ENCODE results near the gene SNAP47.

The SNAP47 gene

DNA sequence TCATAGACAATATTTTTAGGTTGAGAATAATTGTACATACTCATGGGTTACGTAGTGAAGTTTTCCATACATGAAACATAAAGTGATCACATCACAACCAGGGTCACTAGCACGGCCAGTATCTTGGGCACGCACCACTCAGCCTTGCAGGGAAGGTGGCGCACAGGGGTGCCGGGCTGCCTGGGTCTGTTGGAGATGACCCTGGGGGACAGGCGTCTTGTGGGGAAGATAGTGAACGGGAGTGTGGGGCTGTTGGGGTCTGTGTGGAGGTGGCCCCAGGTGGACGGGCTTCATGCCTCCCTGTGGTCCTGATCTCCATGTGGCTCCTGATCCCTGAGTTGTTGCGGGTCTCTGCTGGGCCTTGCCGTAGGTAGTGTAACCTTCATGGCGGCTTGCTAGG lies 41.9 kb downstream of the SNAP47 start:
- TF ChIP-seq JUND (IDR thresholded peaks at IDR 0.05; ENCODE audit: low read depth), result no peak
- no peak for DNase-seq (ENCODE audit: low read depth in 1 of 2, low spot score in 1 of 2)
- in situ Hi-C loops (cut with HindIII; ENCODE audit: low pct_unique_long_range_greater_than_20kb, low sequenced_read_pairs), result no loop called here

DNA sequence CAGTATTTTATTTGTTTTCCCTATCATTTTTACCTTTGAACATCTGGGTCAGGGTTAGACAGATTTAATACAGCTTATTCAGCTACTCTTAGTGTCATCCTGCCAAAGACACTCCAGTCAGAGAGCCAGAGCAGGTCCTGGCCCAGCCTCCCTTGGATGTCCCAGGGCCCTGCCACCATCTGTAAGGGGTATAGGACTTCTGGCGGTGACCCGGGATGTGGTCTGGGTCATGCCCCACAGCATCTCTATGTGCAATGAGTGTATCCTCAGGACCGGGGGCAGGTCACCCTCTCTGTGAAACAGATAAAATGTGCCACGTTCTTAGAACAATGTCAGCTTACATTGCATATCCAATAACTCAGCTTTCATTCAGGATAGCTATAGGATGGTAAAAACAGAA lies 42.4 kb downstream of the SNAP47 start:
- TF ChIP-seq JUND (IDR thresholded peaks at IDR 0.05; ENCODE audit: low read depth), result no peak
- DNase-seq (ENCODE audit: low read depth in 1 of 2, low spot score in 1 of 2), result no peak
- in situ Hi-C loops (cut with HindIII; ENCODE audit: low pct_unique_long_range_greater_than_20kb, low sequenced_read_pairs), result no loop called here

DNA sequence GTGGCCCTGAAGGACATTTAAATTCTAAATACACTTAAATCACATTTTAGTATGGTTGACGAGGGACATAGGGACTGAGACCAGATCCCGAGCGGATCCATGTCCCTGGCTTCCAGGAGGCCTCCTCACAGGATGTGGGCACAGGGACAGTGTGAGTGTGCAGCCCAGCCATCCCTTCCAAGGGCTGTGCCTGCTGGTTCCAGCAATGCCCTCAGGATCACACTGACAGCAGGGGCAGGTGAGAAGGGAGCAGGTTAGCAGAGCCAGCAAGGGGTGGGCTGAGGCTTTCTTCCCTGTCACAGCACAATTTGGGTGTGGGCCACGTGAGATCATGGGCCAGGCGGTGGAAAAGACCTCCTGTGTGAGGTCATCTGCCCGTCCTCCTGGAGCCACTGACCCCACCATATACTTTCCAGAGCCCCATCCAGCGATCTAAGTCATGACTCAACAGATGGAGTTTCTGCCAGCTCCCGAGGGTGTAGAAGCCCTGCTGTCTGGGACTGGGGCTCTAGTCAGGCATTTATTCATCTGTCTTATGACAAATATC lies 43.2 kb downstream of the SNAP47 start:
- no peak for DNase-seq (ENCODE audit: low read depth in 1 of 2, low spot score in 1 of 2)
- in situ Hi-C loops (cut with HindIII; ENCODE audit: low pct_unique_long_range_greater_than_20kb, low sequenced_read_pairs), result no loop called here

DNA sequence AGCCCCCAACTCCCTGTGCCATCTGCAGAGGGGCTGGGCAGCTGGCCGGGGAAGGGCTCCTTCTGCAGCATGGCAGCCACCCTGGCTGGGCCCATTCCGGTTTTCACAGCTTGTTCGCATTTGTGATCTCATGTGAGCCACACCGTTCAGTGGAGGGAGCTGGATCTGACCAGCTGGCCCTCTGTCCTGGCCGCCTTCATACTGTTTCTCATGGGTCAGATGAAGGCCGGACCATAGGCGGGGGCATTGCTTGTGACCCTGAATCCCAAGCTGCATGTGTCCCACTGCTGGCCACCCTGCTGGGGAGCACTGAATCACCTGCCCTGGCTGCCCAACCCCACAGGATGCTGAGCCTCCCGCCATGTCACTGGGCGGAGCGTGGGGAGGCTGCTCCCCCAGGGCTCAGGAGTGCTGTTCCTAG lies 43.8 kb downstream of the SNAP47 start:
- no peak for DNase-seq (ENCODE audit: low read depth in 1 of 2, low spot score in 1 of 2)
- in situ Hi-C loops (cut with HindIII; ENCODE audit: low pct_unique_long_range_greater_than_20kb, low sequenced_read_pairs), result no loop called here
- TF ChIP-seq JUND (IDR thresholded peaks at IDR 0.05; ENCODE audit: low read depth), result no peak

More for the DNA sequence above, 43.2 kb downstream of the SNAP47 start:
- TF ChIP-seq JUND (IDR thresholded peaks at IDR 0.05; ENCODE audit: low read depth), result no peak

GRCh38 chr1:227779685-227780084 lies 44.5 kb downstream of the SNAP47 start:
- no peak for DNase-seq (ENCODE audit: low read depth in 1 of 2, low spot score in 1 of 2)
- in situ Hi-C loops (cut with HindIII; ENCODE audit: low pct_unique_long_range_greater_than_20kb, low sequenced_read_pairs), result no loop called here
- no peak for TF ChIP-seq JUND (IDR thresholded peaks at IDR 0.05; ENCODE audit: low read depth)

DNA sequence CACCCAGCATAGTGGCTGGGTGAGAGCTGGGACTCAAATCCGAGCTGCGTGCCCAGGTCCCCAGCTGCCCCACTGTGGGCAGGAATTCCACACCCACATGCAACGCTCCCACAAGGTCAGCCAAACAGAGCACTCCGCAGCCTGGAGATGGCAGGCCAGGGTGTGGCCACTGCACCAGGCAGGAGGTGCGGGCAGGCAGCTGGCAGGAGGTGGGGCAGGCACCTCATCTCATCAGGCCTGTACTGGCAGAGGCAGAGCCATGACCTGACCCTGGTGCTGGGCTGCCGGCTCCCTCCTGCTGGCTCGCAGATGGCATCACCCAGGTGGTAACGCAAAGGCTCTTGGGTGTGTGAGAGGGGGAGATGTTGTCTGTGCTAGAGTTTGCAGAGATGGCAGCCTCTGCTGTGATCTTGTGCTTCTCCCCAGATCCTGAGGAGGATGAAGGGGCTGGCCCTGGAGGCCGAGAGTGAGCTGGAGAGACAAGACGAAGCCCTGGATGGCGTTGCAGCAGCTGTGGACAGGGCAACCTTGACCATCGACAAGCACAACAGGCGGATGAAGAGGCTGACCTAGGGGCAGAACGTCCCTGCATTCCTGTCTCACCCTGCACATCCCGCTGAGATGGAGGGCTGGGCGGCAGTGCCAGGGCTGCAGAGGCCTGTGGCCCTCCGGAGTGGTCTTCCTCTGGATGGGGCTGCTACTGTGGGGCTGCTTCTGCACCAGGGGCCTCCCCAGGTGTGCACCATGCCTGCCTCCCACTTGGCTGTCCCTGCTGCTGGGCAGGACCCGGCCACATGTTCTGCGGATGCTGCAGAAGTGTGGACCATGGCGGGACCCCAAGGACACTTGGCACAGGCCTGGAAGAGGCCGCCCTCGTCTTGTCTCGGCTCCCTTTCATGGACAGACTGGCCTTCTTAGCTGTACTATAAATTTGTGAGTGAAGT lies 45.1 kb downstream of the SNAP47 start:
- DNase-seq (ENCODE audit: low read depth in 1 of 2, low spot score in 1 of 2), result no peak
- TF ChIP-seq JUND (IDR thresholded peaks at IDR 0.05; ENCODE audit: low read depth), result no peak
- in situ Hi-C loops (cut with HindIII; ENCODE audit: low pct_unique_long_range_greater_than_20kb, low sequenced_read_pairs), result no loop called here

- no peak for DNase-seq (ENCODE audit: low read depth in 1 of 2, low spot score in 1 of 2)
- in situ Hi-C loops (cut with HindIII; ENCODE audit: low pct_unique_long_range_greater_than_20kb, low sequenced_read_pairs), result no loop called here
- TF ChIP-seq JUND (IDR thresholded peaks at IDR 0.05; ENCODE audit: low read depth), result no peak
Observed at GRCh38 chr1:227781314-227781930, 46.2 kb downstream of the SNAP47 start.

DNA sequence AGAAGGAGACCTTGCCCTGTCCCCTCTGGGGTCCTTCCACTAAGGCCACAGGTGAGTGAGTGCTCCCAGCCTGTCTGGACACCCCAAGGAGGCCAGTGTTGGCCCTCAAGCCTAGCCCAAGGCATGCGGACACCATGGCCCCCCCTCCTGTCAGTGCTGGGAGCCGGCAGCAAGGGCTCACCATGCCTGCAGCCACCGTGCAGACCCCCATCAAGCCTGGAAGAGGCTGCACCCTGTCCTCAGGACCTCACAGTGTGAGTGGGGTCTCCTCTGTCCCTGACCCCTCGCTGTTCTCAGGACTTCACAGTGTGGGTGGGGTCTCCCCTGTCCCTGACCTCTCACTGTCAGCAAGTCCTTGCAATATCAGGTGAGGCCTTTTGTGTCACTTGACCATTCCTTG lies 47.0 kb downstream of the SNAP47 start:
- in situ Hi-C loops (cut with HindIII; ENCODE audit: low pct_unique_long_range_greater_than_20kb, low sequenced_read_pairs), result no loop called here
- DNase-seq (ENCODE audit: low read depth in 1 of 2, low spot score in 1 of 2), result no peak
- no peak for TF ChIP-seq JUND (IDR thresholded peaks at IDR 0.05; ENCODE audit: low read depth)

DNA sequence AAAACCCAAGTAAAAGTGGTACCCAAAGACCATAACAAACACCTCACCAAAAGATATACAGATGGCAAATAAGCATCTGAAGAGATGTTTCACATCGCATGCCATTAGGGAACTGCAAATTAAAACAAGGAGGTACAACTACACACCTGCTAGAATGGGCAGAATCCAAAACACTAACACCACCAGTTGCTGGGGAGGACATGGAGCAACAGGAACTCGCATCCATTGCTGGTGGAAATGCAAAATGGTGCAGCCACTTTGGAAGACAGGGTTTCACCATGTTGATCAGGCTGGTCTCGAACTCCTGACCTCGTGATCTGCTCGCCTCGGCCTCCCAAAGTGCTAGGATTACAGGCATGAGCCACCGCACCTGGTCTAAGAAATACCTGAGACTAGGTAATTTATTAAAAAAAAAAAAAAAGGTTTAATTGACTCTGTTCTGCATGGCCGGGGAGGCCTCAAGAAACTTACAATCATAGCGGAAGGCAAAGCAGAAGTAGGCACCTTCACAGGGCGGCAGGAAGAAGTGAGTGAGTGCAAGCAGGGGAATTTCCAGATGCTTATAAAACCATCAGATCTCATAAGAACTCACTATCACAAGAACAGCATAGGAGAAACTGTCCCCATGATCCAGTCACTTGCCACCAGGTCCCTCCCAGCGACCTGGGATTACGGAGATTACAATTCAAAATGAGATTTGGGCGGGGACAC lies 50.0 kb downstream of the SNAP47 start:
- TF ChIP-seq JUND (IDR thresholded peaks at IDR 0.05; ENCODE audit: low read depth), result no peak
- in situ Hi-C loops (cut with HindIII; ENCODE audit: low pct_unique_long_range_greater_than_20kb, low sequenced_read_pairs), result no loop called here
- no peak for DNase-seq (ENCODE audit: low read depth in 1 of 2, low spot score in 1 of 2)

DNA sequence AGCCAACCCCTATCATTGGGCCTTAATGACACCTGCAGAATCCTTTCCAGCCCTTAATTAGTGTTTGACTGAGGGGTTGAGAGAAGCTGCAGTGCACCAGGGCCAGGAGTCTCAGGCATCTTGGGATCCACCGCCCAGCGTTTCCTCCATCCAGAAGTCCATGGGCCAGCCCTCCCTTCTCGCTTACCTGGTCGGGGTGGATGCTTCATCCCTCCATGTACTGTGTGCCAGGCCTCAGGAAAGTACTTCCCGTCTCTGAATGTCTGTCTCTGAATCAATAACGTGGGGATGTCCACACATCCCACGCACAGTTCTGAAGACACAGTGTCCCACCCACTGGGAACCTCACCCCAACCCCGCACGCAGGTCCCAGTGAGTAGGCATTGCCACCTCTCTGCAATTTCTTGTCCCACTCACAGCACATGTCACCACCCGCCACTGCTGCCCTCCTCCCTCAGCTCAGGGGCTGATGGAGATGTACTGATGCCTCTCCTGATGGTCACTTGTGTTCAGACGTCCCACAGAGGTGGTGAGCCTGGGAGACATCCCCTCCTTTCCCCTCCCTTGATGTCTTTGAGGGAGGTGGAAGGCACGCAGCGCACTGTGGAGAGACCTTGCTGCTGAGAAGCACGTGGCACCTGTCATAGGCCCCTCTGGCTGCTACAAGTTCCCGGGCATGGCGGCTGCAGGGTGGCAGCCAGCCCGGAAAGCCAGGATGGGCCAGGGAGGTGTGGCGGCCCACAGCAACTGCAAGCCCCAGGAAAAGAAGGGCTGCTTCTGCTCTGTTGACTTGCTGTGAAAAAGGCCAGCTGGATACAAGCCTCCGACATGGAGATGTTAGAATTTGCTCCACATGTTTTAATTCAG lies 50.8 kb downstream of the SNAP47 start:
- in situ Hi-C loops (cut with HindIII; ENCODE audit: low pct_unique_long_range_greater_than_20kb, low sequenced_read_pairs), result no loop called here
- TF ChIP-seq JUND (IDR thresholded peaks at IDR 0.05; ENCODE audit: low read depth), result no peak
- DNase-seq (ENCODE audit: low read depth in 1 of 2, low spot score in 1 of 2), result no peak

DNA sequence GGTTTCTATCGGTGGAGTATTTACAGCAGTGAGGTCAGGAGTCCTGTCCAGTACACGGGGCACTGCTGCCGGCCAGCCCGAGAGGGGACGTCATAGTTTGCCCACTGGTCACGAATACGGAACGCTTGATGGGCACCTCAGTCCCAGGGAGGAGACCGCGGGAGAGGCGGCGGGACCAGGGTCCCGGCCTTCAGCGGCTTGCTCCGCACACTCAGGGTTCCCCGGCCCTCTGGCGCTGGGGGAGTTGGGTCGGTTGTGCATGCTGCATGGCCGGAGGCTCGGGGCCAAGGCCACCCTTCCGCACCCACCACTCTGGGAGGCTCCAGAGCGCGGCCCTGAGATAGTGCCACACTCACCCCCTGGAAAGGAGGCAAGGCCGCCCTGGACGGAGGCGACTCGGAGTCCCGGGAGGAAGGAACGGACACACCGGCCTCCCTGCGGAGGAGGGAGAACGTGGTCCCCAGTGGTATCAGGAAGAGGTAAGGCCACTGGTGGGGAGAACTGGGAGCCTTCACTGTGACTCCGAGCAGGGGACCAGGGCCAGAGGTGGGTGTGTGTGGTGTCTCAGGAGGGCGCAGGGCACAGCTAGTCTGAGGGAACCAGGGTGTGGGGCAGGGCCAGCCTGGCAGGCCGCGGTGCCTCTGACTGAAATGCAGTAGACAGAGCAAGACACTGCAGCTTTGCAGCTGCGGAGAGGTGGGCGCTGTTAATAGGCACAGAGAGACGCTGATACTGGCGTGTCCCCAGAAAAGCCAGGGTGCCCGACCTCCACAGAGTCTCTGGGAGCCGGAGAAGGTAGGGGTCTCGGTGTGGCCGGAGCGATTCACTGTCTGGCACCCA lies 51.7 kb downstream of the SNAP47 start:
- DNase-seq (ENCODE audit: low read depth in 1 of 2, low spot score in 1 of 2), result no peak
- no peak for TF ChIP-seq JUND (IDR thresholded peaks at IDR 0.05; ENCODE audit: low read depth)
- in situ Hi-C loops (cut with HindIII; ENCODE audit: low pct_unique_long_range_greater_than_20kb, low sequenced_read_pairs), result no loop called here

All from T47D (cell line).